SK-N-MC (cell line): ENCODE measurements around the gene RNF166.

ENCODE experiments used
- DNase-seq: peaks from one replicate; pipeline ENCODE4 v3.0.0-alpha.2; 2011; ENCODE audit warnings: low read depth, low spot score
- H3K27ac ChIP-seq: fragments of 200-600 bp; sonication (generic); 2 replicates; pipeline ENCODE4 v1.5.1; 2016; ENCODE audit warnings: mixed run types
- H3K36me3 ChIP-seq: fragments of 200-600 bp; sonication (generic); 2 replicates; pipeline ENCODE4 v1.6.1; 2017; ENCODE audit warnings: antibody characterized with exemption, low read length, mixed read lengths; ENCODE audit not compliant: insufficient read depth
- H3K4me3 ChIP-seq: fragments of 200-600 bp; sonication (generic); 2 replicates; pipeline ENCODE4 v1.5.1; 2016
- H3K9ac ChIP-seq: fragments of 200-600 bp; sonication (generic); 2 replicates; pipeline ENCODE4 v1.8.0; 2017; ENCODE audit warnings: mixed run types, mixed read lengths; ENCODE audit not compliant: insufficient read length
- H3K9me3 ChIP-seq: fragments of 200-600 bp; sonication (generic); 2 replicates; pipeline ENCODE4 v1.6.1; 2017; ENCODE audit warnings: low read depth, mild to moderate bottlenecking, antibody characterized with exemption, low read length, moderate library complexity, mixed read lengths
- EZH2 ChIP-seq: fragments of 200-600 bp; sonication (generic); IDR thresholded peaks from one replicate; pipeline ENCODE4 v1.6.1; 2017; ENCODE audit warnings: antibody characterized with exemption
- FOXP2 ChIP-seq: optimal IDR thresholded peaks from 2 replicates; pipeline ENCODE3; 2011; ENCODE audit warnings: mild to moderate bottlenecking, moderate library complexity; ENCODE audit not compliant: insufficient read depth; ENCODE audit errors: extremely low read length, control extremely low read depth
- POLR2AphosphoS5 ChIP-seq: IDR thresholded peaks from 2 replicates; pipeline ENCODE4 v1.6.1; 2012; ENCODE audit warnings: mild to moderate bottlenecking, low read depth, low read length, borderline replicate concordance

Gene RNF166

DNA sequence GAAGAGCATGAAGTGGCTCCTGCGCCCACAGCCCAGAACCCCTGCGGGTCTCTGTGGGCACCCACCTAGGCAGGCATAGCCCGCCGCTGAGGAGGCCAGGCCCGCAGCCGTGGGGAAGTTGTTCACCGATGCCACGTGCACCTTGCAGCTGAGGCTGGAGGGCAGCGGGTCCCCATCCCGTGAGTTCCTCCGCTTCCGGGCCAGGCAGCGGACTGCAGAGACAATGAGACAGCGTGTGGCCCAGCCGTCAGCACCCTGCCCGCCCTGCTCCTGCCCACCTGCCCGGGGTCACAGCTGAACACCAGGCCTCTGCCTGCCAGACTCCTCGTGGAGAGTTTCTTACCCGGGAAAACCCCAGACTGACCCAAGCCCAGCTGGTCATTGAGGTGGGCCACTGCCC, 48.8 kb downstream of the RNF166 start:
- Histone ChIP-seq H3K9ac (no peak overlapping the region), H3K4me3 (no peak overlapping the region), H3K36me3 (no peaks in the 10 kb centered on the region; the same call in 1 of the 2 replicates), H3K9me3 (no peaks in the 10 kb centered on the region), H3K27ac (no peak overlapping the region)
- TF ChIP-seq POLR2AphosphoS5 (no peak), FOXP2 (no peak), EZH2 (no peak)
- DNase-seq, result no peak

DNA sequence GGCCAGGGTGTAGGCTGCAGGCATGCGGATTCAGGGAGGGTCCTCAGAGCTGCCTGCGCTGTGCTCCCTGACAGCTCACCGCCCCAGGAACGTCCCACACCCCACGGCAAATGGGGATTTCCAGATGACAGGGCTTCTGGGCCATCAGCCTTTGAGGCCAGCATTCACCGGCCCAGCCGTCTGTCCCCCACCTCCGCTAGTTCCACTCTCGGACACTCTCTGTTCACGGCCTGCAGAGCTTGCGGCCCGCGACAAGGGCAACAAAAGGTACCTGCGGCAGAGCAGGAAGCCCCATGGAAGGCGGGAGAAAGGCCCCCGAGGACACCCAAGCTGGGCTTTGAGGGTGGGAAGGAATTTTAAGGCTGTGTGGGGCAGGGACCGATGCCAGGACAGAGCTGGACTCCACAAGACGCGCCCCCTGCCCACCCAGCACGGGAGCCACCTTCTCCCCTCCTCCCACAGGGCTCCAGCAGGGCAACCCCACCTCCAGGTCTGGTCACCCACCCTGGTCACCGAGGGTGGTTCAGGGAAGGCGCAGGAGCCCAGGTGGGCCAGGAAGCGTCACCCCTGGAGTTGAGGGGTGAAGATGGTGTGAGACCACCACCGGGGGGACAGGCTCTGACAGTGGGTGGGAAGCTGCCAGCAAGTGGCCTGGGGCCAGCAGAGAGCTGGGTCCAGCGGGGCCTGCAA, 49.8 kb downstream of the RNF166 start:
- no peak for DNase-seq
- H3K9me3 ChIP-seq, result no peaks in the 10 kb centered on the region
- no peaks in the 10 kb centered on the region; the same call in 1 of the 2 replicates for H3K36me3 ChIP-seq
- no peak for TF ChIP-seq FOXP2
- no peak for TF ChIP-seq POLR2AphosphoS5
- no peak for TF ChIP-seq EZH2
- no peak overlapping the region for H3K4me3 ChIP-seq
- H3K9ac ChIP-seq, result no peak overlapping the region
- H3K27ac ChIP-seq, result no peak overlapping the region

DNA sequence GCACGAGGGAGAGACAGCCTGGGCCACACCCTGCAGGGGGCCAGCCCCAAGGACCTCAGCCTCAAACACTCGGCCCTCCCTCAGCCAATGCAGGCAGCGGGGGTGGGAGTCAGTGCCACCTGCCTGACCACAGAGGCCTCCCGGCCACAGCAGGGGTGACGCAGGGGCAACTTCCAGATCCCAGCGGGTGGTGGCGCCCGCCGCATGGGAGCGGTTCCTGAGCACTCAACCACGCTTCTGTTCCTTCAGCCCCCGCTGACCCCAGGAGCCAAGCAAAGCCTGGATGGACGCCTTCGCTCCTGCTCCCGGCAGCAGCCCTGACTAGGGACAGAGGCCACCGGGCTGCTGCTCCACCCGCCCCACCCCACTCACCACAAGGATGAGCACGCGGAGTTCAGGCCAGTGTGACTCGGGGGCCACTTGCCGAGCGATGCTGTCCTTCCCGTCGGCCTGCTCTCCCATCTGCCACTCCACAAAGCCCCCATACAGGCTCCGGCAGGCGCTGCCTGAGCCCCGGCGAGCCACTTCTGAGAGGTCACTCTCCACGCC, 50.4 kb downstream of the RNF166 start:
- H3K4me3 ChIP-seq, result no peak overlapping the region
- no peak for TF ChIP-seq FOXP2
- TF ChIP-seq POLR2AphosphoS5, result no peak
- no peak for TF ChIP-seq EZH2
- H3K36me3 ChIP-seq, result no peaks in the 10 kb centered on the region; the same call in 1 of the 2 replicates
- H3K9me3 ChIP-seq, result no peaks in the 10 kb centered on the region
- H3K27ac ChIP-seq, result no peak overlapping the region
- H3K9ac ChIP-seq, result no peak overlapping the region
- DNase-seq, result no peak

DNA sequence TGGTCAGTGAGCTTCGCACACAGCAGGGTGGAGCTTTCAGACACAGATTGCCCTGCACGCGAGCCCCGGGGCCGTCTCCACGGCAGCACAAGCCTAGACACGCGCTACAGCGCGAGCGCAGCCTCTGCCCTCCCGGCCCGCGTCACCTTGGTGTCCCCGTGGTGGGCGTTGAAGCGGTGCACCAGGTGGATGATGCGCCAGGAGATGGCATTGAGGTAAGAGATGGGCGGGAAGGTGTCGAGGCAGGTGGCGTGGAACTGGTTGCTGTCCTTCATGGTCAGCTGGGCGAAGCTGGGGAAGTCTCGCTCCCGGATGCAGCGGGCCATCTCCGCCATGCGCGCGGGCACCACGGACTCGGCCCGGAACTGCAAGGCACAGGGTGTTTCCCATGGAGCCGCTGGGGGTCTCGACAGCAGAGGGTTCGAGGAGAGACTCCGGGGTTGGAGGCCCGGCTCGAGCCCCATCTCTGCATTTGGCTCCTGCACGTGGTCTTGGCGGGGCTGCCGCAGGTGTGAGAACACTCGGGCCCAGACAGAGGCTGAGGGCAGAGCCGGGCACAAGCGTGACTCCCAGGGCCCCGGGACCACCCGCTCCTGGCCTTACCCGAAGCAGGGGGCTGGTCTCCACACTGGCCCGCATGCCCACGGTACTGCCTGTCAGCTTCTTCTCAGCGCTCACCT, 51.0 kb downstream of the RNF166 start:
- TF ChIP-seq POLR2AphosphoS5 (no peak), EZH2 (no peak), FOXP2 (no peak)

DNA sequence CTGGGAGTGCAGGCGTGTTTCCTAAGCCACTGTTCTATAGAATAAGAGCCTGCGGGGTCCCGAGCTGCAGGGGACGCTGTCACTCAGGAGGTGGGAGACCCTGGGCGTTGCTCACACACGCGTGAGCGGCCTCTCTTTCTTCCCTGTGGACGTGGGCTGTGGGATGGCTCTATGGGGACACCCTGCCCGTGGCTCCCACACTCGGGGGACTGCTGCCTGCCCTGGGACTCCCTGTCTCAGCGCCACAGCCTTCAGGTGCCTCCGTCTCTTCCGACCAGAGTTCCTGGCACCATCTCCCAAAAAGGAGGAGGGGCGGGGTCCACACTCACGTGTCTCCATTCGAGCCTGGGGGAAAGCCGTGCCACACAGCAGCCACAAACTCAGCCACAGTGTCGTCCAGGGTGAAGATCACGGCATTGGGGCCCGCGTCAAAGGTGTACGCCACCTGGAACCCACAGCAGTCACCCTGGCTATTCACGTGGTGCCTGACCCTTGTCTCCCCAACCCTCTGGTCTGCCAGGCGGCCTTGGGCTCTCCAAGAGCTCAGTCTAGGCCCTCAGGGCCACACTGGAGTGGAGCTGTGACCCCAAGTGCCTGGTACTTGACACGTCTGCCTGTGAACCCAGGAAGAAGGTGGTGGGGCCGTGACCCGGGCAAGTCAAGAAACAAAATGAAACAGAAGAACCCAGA, 51.7 kb downstream of the RNF166 start:
- Histone ChIP-seq H3K36me3 (no peaks in the 10 kb centered on the region; the same call in 1 of the 2 replicates), H3K4me3 (no peak overlapping the region), H3K9ac (no peak overlapping the region), H3K27ac (no peak overlapping the region), H3K9me3 (no peaks in the 10 kb centered on the region)
- DNase-seq, result no peak
- TF ChIP-seq EZH2, result no peak
- no peak for TF ChIP-seq POLR2AphosphoS5
- TF ChIP-seq FOXP2, result no peak

More for the DNA sequence above, 51.0 kb downstream of the RNF166 start:
- Histone ChIP-seq H3K27ac (no peak overlapping the region), H3K9ac (no peak overlapping the region), H3K9me3 (no peaks in the 10 kb centered on the region), H3K36me3 (no peaks in the 10 kb centered on the region; the same call in 1 of the 2 replicates), H3K4me3 (no peak overlapping the region)
- DNase-seq, result no peak

DNA sequence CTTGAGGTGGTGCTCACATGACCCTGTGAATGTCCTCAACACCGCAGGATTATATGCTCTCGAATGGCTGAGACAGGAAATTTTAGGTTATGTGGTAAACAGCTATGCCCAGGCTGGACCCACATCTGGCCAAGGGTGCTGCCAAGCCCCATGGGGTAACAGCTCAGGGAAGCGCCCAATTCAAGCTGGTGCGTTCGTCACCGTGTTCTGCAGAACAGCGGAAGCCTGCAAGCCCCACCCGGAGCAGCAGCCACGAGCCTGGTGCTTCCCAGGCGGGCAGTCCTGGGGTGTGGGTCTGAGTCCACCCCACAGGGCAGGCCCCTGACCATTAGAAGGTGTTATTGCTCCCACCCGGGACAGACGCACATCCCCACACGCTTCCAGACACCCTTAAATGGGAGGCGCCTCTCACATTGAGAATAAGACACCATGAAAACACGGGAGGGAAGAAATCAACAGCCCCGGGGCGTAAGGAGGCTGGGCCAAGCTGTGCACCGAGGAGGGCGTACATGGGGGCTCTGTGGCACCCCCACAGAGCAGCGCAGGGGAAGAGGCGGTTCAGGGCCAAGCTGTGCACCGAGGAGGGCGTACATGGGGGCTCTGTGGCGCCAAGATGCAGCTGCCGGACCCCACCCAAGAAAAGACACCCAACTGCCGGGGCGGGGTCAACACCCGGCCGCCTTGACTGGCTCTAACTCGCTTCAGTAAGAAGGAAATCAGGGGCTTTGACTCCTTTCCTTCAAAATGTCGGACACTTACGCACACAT, 52.4 kb downstream of the RNF166 start:
- Histone ChIP-seq H3K27ac (no peak overlapping the region), H3K36me3 (no peaks in the 10 kb centered on the region; the same call in 1 of the 2 replicates)
- TF ChIP-seq FOXP2, result peak; percentile 60
- no peak for TF ChIP-seq POLR2AphosphoS5

DNA sequence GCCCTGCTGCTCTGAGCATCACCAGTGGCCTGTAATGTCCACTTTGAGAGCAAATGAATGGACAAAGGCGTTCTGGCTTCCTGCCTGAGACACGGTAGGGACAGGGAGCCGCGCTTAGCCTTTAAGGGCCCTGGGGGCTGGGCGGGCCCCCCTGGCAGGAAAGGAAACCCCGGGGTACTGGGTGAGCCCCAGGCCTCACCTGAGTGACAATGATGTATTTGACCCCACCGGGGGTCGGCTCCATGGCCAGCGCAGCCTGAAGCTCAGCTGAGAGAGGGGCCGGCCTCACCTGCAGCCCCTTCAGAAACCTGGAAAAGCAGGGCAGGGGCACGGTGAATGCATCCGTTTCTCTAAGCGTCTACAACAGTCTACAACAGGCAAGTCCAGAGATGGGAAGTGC, 53.1 kb downstream of the RNF166 start:
- Histone ChIP-seq H3K9ac (no peak overlapping the region), H3K9me3 (no peaks in the 10 kb centered on the region), H3K36me3 (no peaks in the 10 kb centered on the region; the same call in 1 of the 2 replicates), H3K4me3 (no peak overlapping the region), H3K27ac (no peak overlapping the region)
- TF ChIP-seq POLR2AphosphoS5 (no peak), EZH2 (no peak), FOXP2 (no peak)
- no peak for DNase-seq

More for the DNA sequence above, 52.4 kb downstream of the RNF166 start:
- Histone ChIP-seq H3K9me3 (no peaks in the 10 kb centered on the region), H3K9ac (no peak overlapping the region), H3K4me3 (no peak overlapping the region)
- DNase-seq, result no peak

DNA sequence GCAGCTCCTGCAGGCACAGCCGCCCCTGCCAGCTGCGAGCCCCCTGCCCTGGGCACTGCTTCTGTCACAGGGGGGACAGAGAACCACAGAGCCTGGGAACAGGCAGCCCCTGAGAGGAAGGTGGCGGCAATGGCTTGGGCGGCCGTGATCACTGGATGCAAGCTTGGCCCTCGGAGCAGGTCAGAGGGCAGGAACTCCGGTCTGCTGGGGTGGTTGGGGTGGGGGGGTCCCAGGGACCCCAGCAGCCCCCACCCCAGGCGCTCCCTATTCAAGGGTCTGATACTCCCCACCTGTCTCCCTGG, 53.5 kb downstream of the RNF166 start:
- Histone ChIP-seq H3K27ac (no peak overlapping the region), H3K9ac (no peak overlapping the region), H3K9me3 (no peaks in the 10 kb centered on the region), H3K4me3 (no peak overlapping the region), H3K36me3 (no peaks in the 10 kb centered on the region)
- TF ChIP-seq POLR2AphosphoS5 (no peak), EZH2 (no peak), FOXP2 (no peak)
- no peak for DNase-seq
